HG02943 (cell line): ENCODE results near the gene TUBGCP6.
"Not testable (repeated sequence)": the region's sequence is repeated elsewhere in the genome, so short reads cannot be mapped to it uniquely, and the experiment has no call there.

Experiments
- ATAC-seq: cut with Tn5 transposase; IDR thresholded peaks from one replicate; pipeline ENCODE4 v1.9.1; 2021; ENCODE audit warnings: mild to moderate bottlenecking, low read depth, moderate library complexity; ENCODE audit not compliant: unreplicated experiment

TUBGCP6 gene

GRCh38 chr22:50216684-50217520, 27.9 kb downstream of the TUBGCP6 start:
- ATAC-seq = no peak

- ATAC-seq = no peak
These were observed 28.7 kb downstream of the TUBGCP6 start for GRCh38 chr22:50216055-50216683.

- no peak for ATAC-seq
These were observed 29.3 kb downstream of the TUBGCP6 start for GRCh38 chr22:50215297-50216054.

- ATAC-seq = no peak
These were observed 31.6 kb downstream of the TUBGCP6 start for GRCh38 chr22:50213263-50213662.

GRCh38 chr22:50211147-50211546, 33.7 kb downstream of the TUBGCP6 start:
- no peak for ATAC-seq

GRCh38 chr22:50210378-50211139, 34.3 kb downstream of the TUBGCP6 start:
- ATAC-seq = no peak

GRCh38 chr22:50209893-50210292, 34.9 kb downstream of the TUBGCP6 start:
- no peak for ATAC-seq

- ATAC-seq = no peak
These were observed 35.6 kb downstream of the TUBGCP6 start for GRCh38 chr22:50208939-50209892.

GRCh38 chr22:50208430-50208938, 36.3 kb downstream of the TUBGCP6 start:
- ATAC-seq = no peak

GRCh38 chr22:50207383-50208140, 37.3 kb downstream of the TUBGCP6 start:
- ATAC-seq = no peak

GRCh38 chr22:50206599-50206998, 38.2 kb downstream of the TUBGCP6 start:
- ATAC-seq = no peak

GRCh38 chr22:50205781-50206569, 38.8 kb downstream of the TUBGCP6 start:
- ATAC-seq = no peak

- ATAC-seq = not testable (repeated sequence)
These were observed 39.8 kb downstream of the TUBGCP6 start for GRCh38 chr22:50204998-50205397.

GRCh38 chr22:50204571-50204970, 40.3 kb downstream of the TUBGCP6 start:
- no peak for ATAC-seq

- no peak for ATAC-seq
These were observed 41.5 kb downstream of the TUBGCP6 start for GRCh38 chr22:50203288-50203687.

GRCh38 chr22:50202130-50202666, 42.6 kb downstream of the TUBGCP6 start:
- ATAC-seq = no peak
